HUES64 (cell line): Measurements from ENCODE around the gene BHLHA9.

Experiments used
- H3K27ac ChIP-seq: 2 replicates; pipeline ENCODE4 v1.7.0; 2013; ENCODE audit warnings: low read depth, low read length, inconsistent platforms
- H3K27me3 ChIP-seq: 2 replicates; pipeline ENCODE4 v1.6.1; 2013; ENCODE audit warnings: mild to moderate bottlenecking, low read length; ENCODE audit not compliant: insufficient read depth
- H3K36me3 ChIP-seq: 2 replicates; pipeline ENCODE4 v1.6.1; 2013; ENCODE audit warnings: mild to moderate bottlenecking, low read length; ENCODE audit not compliant: insufficient read depth
- H3K4me1 ChIP-seq: 2 replicates; pipeline ENCODE4 v1.6.1; 2013; ENCODE audit warnings: mild to moderate bottlenecking, low read length, moderate library complexity; ENCODE audit not compliant: insufficient read depth
- H3K4me3 ChIP-seq: 2 replicates; pipeline ENCODE4 v1.5.1; 2013; ENCODE audit warnings: mild to moderate bottlenecking, low read length, moderate library complexity
- H3K9ac ChIP-seq: 2 replicates; pipeline ENCODE4 v1.6.1; 2013; ENCODE audit warnings: mild to moderate bottlenecking, low read depth, low read length
- H3K9me3 ChIP-seq: 2 replicates; pipeline ENCODE4 v1.6.1; 2013; ENCODE audit warnings: low read depth, low read length; ENCODE audit not compliant: insufficient read depth
- WGBS: fragments of 150-250, 120-280 bp; methylation state at CpG from one replicate; pipeline ENCODE4 v1.1.7; 2013; ENCODE audit warnings: missing lambda C conversion rate; 5-methylcytosine and 5-hydroxymethylcytosine counted together

The BHLHA9 gene

GRCh38 chr17:1275205-1275961 lies 5.1 kb downstream of the BHLHA9 start:
- Histone ChIP-seq H3K9ac (no peak overlapping the region), H3K27me3 (no peaks in the 10 kb centered on the region), H3K36me3 (no peaks in the 10 kb centered on the region), H3K4me3 (no peak overlapping the region), H3K9me3 (no peaks in the 10 kb centered on the region), H3K4me1 (0 out of 2 replicates have a peak, but pooled peaks cover 2% of the 10 kb centered on the region), H3K27ac (no peak overlapping the region)
- WGBS: 92% methylated on average over 10 of the region's 10 CpGs

GRCh38 chr17:1275962-1276736 lies 5.9 kb downstream of the BHLHA9 start:
- WGBS: 44% methylated on average over 28 of the region's 28 CpGs

GRCh38 chr17:1280652-1281051 lies 10.4 kb downstream of the BHLHA9 start:
- H3K27ac ChIP-seq: no peak overlapping the region
- H3K4me3 ChIP-seq: no peak overlapping the region
- H3K27me3 ChIP-seq: no peaks in the 10 kb centered on the region
- 93% methylated on average over 23 of the region's 23 CpGs for WGBS
- no peak overlapping the region for H3K9ac ChIP-seq
- H3K9me3 ChIP-seq: no peaks in the 10 kb centered on the region
- H3K4me1 ChIP-seq: 0 out of 2 replicates have a peak, but pooled peaks cover 2% of the 10 kb centered on the region
- H3K36me3 ChIP-seq: no peaks in the 10 kb centered on the region

More at GRCh38 chr17:1275962-1276736, 5.9 kb downstream of the BHLHA9 start:
- Histone ChIP-seq H3K27ac (no peak overlapping the region), H3K36me3 (no peaks in the 10 kb centered on the region), H3K27me3 (no peaks in the 10 kb centered on the region), H3K4me3 (no peak overlapping the region), H3K9me3 (no peaks in the 10 kb centered on the region), H3K4me1 (0 out of 2 replicates have a peak, but pooled peaks cover 2% of the 10 kb centered on the region), H3K9ac (no peak overlapping the region)

GRCh38 chr17:1286379-1287106 lies 16.3 kb downstream of the BHLHA9 start:
- 94% methylated on average over 19 of the region's 19 CpGs for WGBS
- Histone ChIP-seq H3K27me3 (no peaks in the 10 kb centered on the region), H3K27ac (no peak overlapping the region), H3K4me1 (no peaks in the 10 kb centered on the region), H3K9ac (no peak overlapping the region), H3K36me3 (no peaks in the 10 kb centered on the region), H3K9me3 (peaks cover 5% of the 10 kb centered on the region; the same call in 1 of the 2 replicates), H3K4me3 (no peak overlapping the region)

DNA sequence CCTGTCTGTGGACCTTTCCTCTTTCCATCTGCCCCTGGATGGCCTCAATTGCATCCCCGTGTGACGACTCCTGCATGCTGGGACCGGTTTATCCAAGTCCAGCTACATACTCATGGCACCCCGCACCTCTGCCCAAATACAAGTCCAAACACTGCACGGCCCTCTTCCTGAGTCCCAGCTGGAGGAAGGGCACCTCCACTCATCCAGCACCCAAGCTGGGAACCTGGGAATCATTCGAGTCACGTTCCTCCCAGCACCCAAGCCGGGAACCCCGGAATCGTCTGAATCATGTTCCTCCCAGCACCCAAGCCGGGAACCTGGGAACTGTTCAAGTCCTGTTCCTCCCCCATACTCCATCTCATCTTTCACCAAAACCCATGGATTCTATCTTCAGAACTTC lies 19.5 kb downstream of the BHLHA9 start:
- no peaks in the 10 kb centered on the region for H3K36me3 ChIP-seq
- H3K27ac ChIP-seq: no peak overlapping the region
- H3K4me1 ChIP-seq: no peaks in the 10 kb centered on the region
- no peaks in the 10 kb centered on the region for H3K27me3 ChIP-seq
- no peak overlapping the region for H3K9ac ChIP-seq
- peaks cover 5% of the 10 kb centered on the region; the same call in 1 of the 2 replicates for H3K9me3 ChIP-seq
- H3K4me3 ChIP-seq: no peak overlapping the region
- WGBS: 93% methylated on average over 11 of the region's 11 CpGs

DNA sequence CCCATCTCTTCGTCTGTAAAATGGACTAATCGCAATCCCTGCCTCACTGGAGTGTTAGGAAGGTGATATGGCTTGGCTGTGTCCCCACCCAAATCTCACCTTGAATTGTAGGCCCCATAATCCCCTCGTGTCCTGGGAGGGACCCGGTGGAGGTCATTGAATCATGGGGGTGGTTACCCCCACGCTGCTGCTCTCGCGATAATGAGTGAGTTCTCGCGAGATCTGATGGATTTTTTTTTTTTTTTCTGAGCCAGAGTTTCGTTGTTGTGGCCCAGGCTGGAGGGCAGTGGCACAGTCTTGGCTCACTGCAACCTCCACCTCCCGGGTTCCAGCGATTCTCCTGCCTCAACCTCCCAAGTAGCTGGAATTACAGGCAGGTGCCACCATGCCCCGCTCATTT lies 20.4 kb downstream of the BHLHA9 start:
- no peaks in the 10 kb centered on the region for H3K36me3 ChIP-seq
- 92% methylated on average over 13 of the region's 13 CpGs for WGBS

DNA sequence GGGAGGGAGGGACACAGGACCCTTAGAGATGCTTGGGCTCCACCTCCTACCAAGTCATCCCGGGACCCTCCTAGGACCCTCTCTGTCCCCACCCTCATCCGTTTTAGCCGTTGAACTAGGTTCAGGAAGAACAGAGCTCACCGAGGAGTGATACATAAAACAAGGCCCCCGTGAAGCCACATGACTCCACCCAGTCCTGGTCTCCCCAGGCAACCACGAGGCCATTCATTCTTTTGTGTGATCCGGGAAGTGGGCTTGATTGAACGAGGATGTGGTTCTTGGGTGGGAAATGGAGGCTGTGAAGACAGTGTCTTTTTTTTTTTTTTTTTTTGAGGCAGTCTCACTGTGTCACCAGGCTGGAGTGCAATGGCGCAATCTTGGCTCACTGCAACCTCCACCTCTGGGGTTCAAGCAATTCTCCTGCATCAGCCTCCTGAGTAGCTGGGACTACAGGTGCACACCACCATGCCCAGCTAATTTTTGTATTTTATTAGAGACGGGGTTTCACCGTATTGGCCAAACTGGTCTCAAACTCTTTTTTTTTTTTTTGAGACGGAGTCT lies 24.0 kb downstream of the BHLHA9 start:
- H3K9me3 ChIP-seq: peaks cover 5% of the 10 kb centered on the region; the same call in 1 of the 2 replicates
- WGBS: 90% methylated on average over 12 of the region's 12 CpGs
- H3K4me1 ChIP-seq: peaks cover 9% of the 10 kb centered on the region; the same call in 1 of the 2 replicates
- no peak overlapping the region for H3K27ac ChIP-seq
- H3K36me3 ChIP-seq: no peaks in the 10 kb centered on the region
- no peak overlapping the region for H3K4me3 ChIP-seq
- H3K9ac ChIP-seq: no peak overlapping the region
- peaks cover 12% of the 10 kb centered on the region; the same call in 1 of the 2 replicates for H3K27me3 ChIP-seq

More for the DNA sequence above, 20.4 kb downstream of the BHLHA9 start:
- no peaks in the 10 kb centered on the region for H3K27me3 ChIP-seq
- no peak overlapping the region for H3K27ac ChIP-seq
- peaks cover 5% of the 10 kb centered on the region; the same call in 1 of the 2 replicates for H3K9me3 ChIP-seq
- H3K4me1 ChIP-seq: no peaks in the 10 kb centered on the region
- no peak overlapping the region for H3K4me3 ChIP-seq
- H3K9ac ChIP-seq: no peak overlapping the region

- Histone ChIP-seq H3K27me3 (peaks cover 12% of the 10 kb centered on the region; the same call in 1 of the 2 replicates), H3K27ac (no peak overlapping the region), H3K4me3 (0 out of 2 replicates have a peak overlapping the region, but pooled peaks have one; percentile 19), H3K9ac (no peak overlapping the region), H3K9me3 (no peaks in the 10 kb centered on the region), H3K4me1 (peaks cover 9% of the 10 kb centered on the region; the same call in 1 of the 2 replicates), H3K36me3 (no peaks in the 10 kb centered on the region)
- 23% methylated on average over 24 of the region's 24 CpGs for WGBS
Observed at GRCh38 chr17:1298606-1299005, 28.4 kb downstream of the BHLHA9 start.

- H3K4me3 ChIP-seq: no peak overlapping the region
- no peak overlapping the region for H3K27ac ChIP-seq
- WGBS: 82% methylated on average over 22 of the region's 22 CpGs
- peaks cover 9% of the 10 kb centered on the region; the same call in 1 of the 2 replicates for H3K4me1 ChIP-seq
- H3K9me3 ChIP-seq: no peaks in the 10 kb centered on the region
- no peak overlapping the region for H3K9ac ChIP-seq
- H3K36me3 ChIP-seq: no peaks in the 10 kb centered on the region
- peaks cover 12% of the 10 kb centered on the region; the same call in 1 of the 2 replicates for H3K27me3 ChIP-seq
Observed at GRCh38 chr17:1299552-1300370, 29.5 kb downstream of the BHLHA9 start.

DNA sequence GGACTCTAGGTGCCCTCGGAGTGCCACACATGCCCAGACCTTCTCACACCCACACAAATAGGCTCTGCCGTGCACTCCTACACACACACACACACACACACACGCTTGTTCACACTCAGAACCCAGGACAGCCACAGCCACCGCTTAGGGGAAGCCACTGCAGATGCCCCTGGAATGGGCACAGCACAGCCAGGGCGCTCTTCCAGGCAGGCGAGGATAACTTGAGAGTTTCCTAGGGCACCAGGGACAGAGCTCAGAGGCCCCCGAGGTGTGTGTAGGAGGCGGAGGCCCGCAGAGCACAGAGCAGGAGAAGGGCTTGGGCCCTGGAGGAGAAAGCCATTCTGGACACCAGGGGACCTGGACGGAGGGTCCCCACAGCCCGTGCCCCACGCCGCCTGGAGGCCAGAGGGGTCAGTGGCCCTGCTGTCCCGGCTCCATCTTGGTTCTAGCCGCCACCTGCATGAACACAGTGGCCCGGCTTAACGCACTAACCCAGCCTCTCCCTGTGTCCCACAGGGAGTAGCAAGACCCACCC lies 30.2 kb downstream of the BHLHA9 start:
- Histone ChIP-seq H3K27me3 (peaks cover 12% of the 10 kb centered on the region; the same call in 1 of the 2 replicates), H3K9me3 (no peaks in the 10 kb centered on the region), H3K36me3 (no peaks in the 10 kb centered on the region), H3K4me3 (no peak overlapping the region), H3K27ac (no peak overlapping the region), H3K9ac (no peak overlapping the region), H3K4me1 (peaks cover 9% of the 10 kb centered on the region; the same call in 1 of the 2 replicates)
- whole genome bisulfite sequencing: 90% methylated on average over 17 of the region's 17 CpGs
